Tibial nerve (tissue), 3 donors: ENCODE data around the gene CAP2.

Experiments used
- EP300 ChIP-seq, 2 donors: sonication (generic); formaldehyde crosslinking; IDR thresholded peaks; one replicate each; pipeline ENCODE4 v1.6.1; 2017; ENCODE audit warnings: antibody characterized with exemption in 2 of 2, mild to moderate bottlenecking in 1 of 2
- POLR2A ChIP-seq, 2 donors: fragments of 450-650 bp; IDR thresholded peaks; one replicate each; pipeline ENCODE4 v1.6.1; 2017; ENCODE audit warnings: antibody characterized with exemption in 2 of 2, mild to moderate bottlenecking in 2 of 2, moderate library complexity in 2 of 2

- TF ChIP-seq POLR2A (IDR thresholded peaks at IDR 0.05) (no peak), EP300 (IDR thresholded peaks at IDR 0.05) (peak in 1 of 2 donors; percentile 48)
Measured at GRCh38 chr6:17397764-17398194, 4.4 kb downstream of the CAP2 start.
